Upper lobe of right lung (tissue), 1 donor: ENCODE measurements around the gene NSD2. TPM values are rescaled to one million over a fixed set of nuclear protein-coding genes. Genes with fewer than 3 reads are reported as not detected.
"Not testable (repeated sequence)": the region's sequence is repeated elsewhere in the genome, so short reads cannot be mapped to it uniquely, and the experiment has no call there.

ENCODE experiments used
- ATAC-seq: fragments of 200-7000 bp; cut with Tn5 transposase; one replicate; pipeline ENCODE4 v1.9.1; 2020; ENCODE audit warnings: mild to moderate bottlenecking, moderate library complexity
- DNase-seq: peaks from one replicate; pipeline ENCODE4 v3.0.0-alpha.2; 2020
- H3K27ac ChIP-seq: fragments of 200-600 bp; one replicate; pipeline ENCODE4 v1.8.0; 2022
- H3K27me3 ChIP-seq: fragments of 200-600 bp; one replicate; pipeline ENCODE4 v1.8.0; 2022; ENCODE audit warnings: mild to moderate bottlenecking
- H3K36me3 ChIP-seq: fragments of 200-600 bp; one replicate; pipeline ENCODE4 v1.8.0; 2022
- H3K4me1 ChIP-seq: fragments of 200-600 bp; one replicate; pipeline ENCODE4 v1.8.0; 2022
- H3K4me3 ChIP-seq: fragments of 200-600 bp; one replicate; pipeline ENCODE4 v1.8.0; 2022; ENCODE audit warnings: mild to moderate bottlenecking
- H3K9me3 ChIP-seq: fragments of 200-600 bp; one replicate; pipeline ENCODE4 v1.8.0; 2022
- CTCF ChIP-seq: fragments of 200-600 bp; IDR thresholded peaks from one replicate; pipeline ENCODE4 v1.8.0; 2022; ENCODE audit warnings: antibody characterized with exemption
- intact Hi-C: fragments of 100-400 bp; cut with DNase I; formaldehyde crosslinking; loops from one replicate; pipeline ENCODE4 v1.11.0; 2022
- total RNA-seq: library from RNA; stranded (reverse); fragmentation: NEBNext Ultra II Directional; extraction: Animal tissue kit (Norgen Biotek cat#: 25700); gene quantifications from one replicate; pipeline ENCODE4 v1.2.1, GENCODE V29; 2021
- donor health status: DM: no; HTN: yes; CAD: no; lungs with severe emphysema.

The NSD2 gene
- total RNA-seq, 1 donor from 2014 or later = 45.2 TPM

- Histone ChIP-seq H3K27ac (peak overlapping the region; percentile 49), H3K4me3 (no peak overlapping the region), H3K4me1 (no peaks in the 10 kb centered on the region), H3K9me3 (no peaks in the 10 kb centered on the region), H3K36me3 (peaks cover 21% of the 10 kb centered on the region), H3K27me3 (no peaks in the 10 kb centered on the region)
- TF ChIP-seq CTCF = no peak
- intact Hi-C loops = no loop called here
- ATAC-seq (peak; percentile 90), DNase-seq (peak; percentile 88)
Observed at GRCh38 chr4:1901127-1901526, 29.9 kb downstream of the NSD2 start.

DNA sequence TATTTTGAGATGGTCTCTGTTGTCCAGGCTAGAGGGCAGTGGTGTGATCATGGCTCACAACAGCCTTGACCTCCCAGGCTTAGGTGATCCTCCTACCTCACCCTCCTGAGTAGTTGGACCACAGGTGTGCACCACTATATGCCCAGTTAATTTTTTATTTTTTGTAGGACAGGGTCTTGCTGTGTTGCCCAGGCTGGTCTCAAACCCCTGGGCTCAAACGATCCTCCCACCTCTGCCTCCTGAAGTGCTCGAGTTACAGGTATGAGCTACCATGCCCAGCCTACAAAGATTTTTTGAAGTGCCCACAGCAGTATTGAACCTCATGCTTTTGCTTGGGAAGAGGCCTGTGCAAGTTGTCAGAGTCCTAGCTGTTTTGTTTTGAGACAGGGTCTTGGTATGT, 31.1 kb downstream of the NSD2 start:
- DNase-seq (peak; percentile 10), ATAC-seq (no peak)
- H3K36me3 ChIP-seq = peaks cover 32% of the 10 kb centered on the region
- no peaks in the 10 kb centered on the region for H3K27me3 ChIP-seq
- no peak overlapping the region for H3K4me3 ChIP-seq
- H3K4me1 ChIP-seq = no peaks in the 10 kb centered on the region
- no peak overlapping the region for H3K27ac ChIP-seq
- intact Hi-C loops = no loop called here
- no peak for TF ChIP-seq CTCF
- H3K9me3 ChIP-seq = no peaks in the 10 kb centered on the region

GRCh38 chr4:1903035-1903434, 31.8 kb downstream of the NSD2 start:
- Histone ChIP-seq H3K4me1 (no peaks in the 10 kb centered on the region), H3K4me3 (no peak overlapping the region), H3K9me3 (no peaks in the 10 kb centered on the region), H3K27ac (no peak overlapping the region), H3K36me3 (peaks cover 32% of the 10 kb centered on the region), H3K27me3 (no peaks in the 10 kb centered on the region)
- ATAC-seq = no peak
- intact Hi-C loops = no loop called here
- DNase-seq = peak; percentile 5
- no peak for TF ChIP-seq CTCF

- no peak for DNase-seq
- no peak for TF ChIP-seq CTCF
- Histone ChIP-seq H3K36me3 (peaks cover 32% of the 10 kb centered on the region), H3K9me3 (no peaks in the 10 kb centered on the region), H3K4me1 (no peaks in the 10 kb centered on the region), H3K27ac (no peak overlapping the region), H3K4me3 (no peak overlapping the region), H3K27me3 (no peaks in the 10 kb centered on the region)
- no peak for ATAC-seq
- intact Hi-C loops = no loop called here
Observed at GRCh38 chr4:1904042-1904441, 32.8 kb downstream of the NSD2 start.

DNA sequence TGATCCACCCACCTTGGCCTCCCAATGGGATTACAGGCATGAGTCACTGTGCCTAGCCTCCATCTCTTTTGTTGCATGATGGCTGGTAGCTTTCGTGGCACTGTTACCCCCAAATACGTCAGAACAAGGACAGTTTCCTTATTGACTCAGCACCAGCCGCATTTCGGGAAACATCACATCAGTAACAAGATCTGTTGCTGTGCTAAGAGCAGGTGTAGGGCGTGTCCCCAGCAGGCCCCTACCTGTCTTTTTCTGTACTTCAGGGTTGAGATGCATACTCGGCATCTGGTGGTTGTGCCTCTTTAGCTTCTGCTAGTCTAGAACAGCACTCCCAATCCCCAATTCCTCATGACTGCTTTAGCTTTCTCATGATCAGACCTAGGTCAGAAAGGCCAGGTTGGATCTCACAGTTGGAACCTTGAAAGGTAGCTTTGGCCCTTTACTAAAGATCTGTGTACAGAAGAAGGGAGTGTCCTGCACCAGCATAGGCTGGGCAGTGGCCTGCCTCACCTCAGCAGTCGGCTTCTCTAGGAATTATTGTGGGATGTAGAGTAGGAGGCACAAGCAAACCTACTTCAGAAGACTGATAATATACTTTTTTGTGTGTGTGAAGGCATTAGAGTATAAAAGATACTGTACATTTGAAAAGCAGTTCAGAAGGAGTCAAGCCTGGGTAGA, 36.8 kb downstream of the NSD2 start:
- no peaks in the 10 kb centered on the region for H3K27me3 ChIP-seq
- no peaks in the 10 kb centered on the region for H3K9me3 ChIP-seq
- no peak for TF ChIP-seq CTCF
- intact Hi-C loops = no loop called here
- H3K36me3 ChIP-seq = peaks cover 27% of the 10 kb centered on the region
- ATAC-seq = no peak
- H3K4me3 ChIP-seq = no peak overlapping the region
- no peak for DNase-seq
- H3K27ac ChIP-seq = no peak overlapping the region
- H3K4me1 ChIP-seq = no peaks in the 10 kb centered on the region

DNA sequence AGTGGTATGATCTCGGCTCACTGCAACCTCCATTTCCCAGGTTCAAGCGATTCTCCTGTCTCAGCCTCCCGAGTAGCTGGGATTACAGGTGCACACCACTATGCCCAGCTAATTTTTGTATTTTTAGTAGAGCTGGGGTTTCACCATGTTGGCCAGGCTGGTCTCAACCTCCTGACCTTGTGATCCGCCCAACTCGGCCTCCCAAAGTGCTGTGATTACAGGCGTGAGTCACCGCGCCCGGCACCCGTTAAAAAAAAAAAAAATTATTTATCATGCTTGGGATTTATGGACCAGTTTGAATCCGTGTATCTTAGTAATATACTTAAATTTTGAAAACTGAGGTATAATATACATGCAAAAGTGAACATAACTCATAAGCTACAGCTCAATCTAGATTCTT, 38.5 kb downstream of the NSD2 start:
- H3K4me3 ChIP-seq, H3K27ac ChIP-seq, H3K4me1 ChIP-seq, DNase-seq, intact Hi-C loops, H3K27me3 ChIP-seq, ATAC-seq, H3K9me3 ChIP-seq: not testable (repeated sequence)
- peaks cover 23% of the 10 kb centered on the region for H3K36me3 ChIP-seq
